NCI-H1694 treated with DMSO at 0.1 percent for 48 hours (cell line): Measurements from ENCODE around the gene TLR8.

Experiments used
- DNase-seq: peaks from one replicate; lab custom pipeline; 2025; lab: John Stamatoyannopoulos, UW

The TLR8 gene

GRCh38 chrX:12966151-12966550 is 59.7 kb downstream of the TLR8 start:
- DNase-seq, result no peak

- no peak for DNase-seq
These were observed 61.5 kb downstream of the TLR8 start for GRCh38 chrX:12967711-12968465.

- DNase-seq, result peak; percentile 4
These were observed 64.3 kb downstream of the TLR8 start for GRCh38 chrX:12970691-12971202.

- no peak for DNase-seq
These were observed 65.0 kb downstream of the TLR8 start for GRCh38 chrX:12971282-12972003.

- DNase-seq, result no peak
These were observed 65.8 kb downstream of the TLR8 start for GRCh38 chrX:12972243-12972642.
